ENCODE measurements around the gene SLC25A29. TPM values are rescaled to one million over a fixed set of nuclear protein-coding genes. Genes with fewer than 3 reads are reported as not detected.

Gene SLC25A29
- total RNA-seq, 1 experiment from 2014 or later: 179 TPM

GRCh38 chr14:100243020-100243419, 63.2 kb downstream of the SLC25A29 start (continued):
- no peak for TF ChIP-seq CTCF (IDR thresholded peaks at IDR 0.05)
- TF ChIP-seq ZNF232 (CRISPR knock-in tag; IDR thresholded peaks at IDR 0.05): no peak
- TF ChIP-seq TEAD1 (CRISPR knock-in tag; IDR thresholded peaks at IDR 0.05): no peak

- CTCF ChIA-PET: interaction anchor here (0.8 to 1.7 kb wide), 6 partner anchors 20 to 136 kb away, joined by 3 to 8 read pairs (median 4); no protein-coding TSS in a partner anchor
- TF ChIP-seq RORB (CRISPR knock-in tag; IDR thresholded peaks at IDR 0.05) (no peak), E2F4 (CRISPR knock-in tag; IDR thresholded peaks at IDR 0.05; ENCODE audit: borderline replicate concordance, low read depth) (no peak), TCF7 (CRISPR knock-in tag; IDR thresholded peaks at IDR 0.05; ENCODE audit: low read depth) (no peak), NFE2L1 (CRISPR knock-in tag; IDR thresholded peaks at IDR 0.05) (no peak), SP1 (CRISPR knock-in tag; conservative IDR thresholded peaks at IDR 0.05) (no peak), NFYB (CRISPR knock-in tag; conservative IDR thresholded peaks at IDR 0.05; ENCODE audit: low read depth) (no peak), SMAD4 (CRISPR knock-in tag; IDR thresholded peaks at IDR 0.05) (no peak), FOXJ3 (CRISPR knock-in tag; IDR thresholded peaks at IDR 0.05; ENCODE audit: borderline replicate concordance) (no peak), CREB1 (CRISPR knock-in tag; IDR thresholded peaks at IDR 0.05) (no peak), ZNF232 (CRISPR knock-in tag; IDR thresholded peaks at IDR 0.05) (no peak), JUN (CRISPR knock-in tag; IDR thresholded peaks at IDR 0.05) (no peak), ZNF138 (CRISPR knock-in tag; conservative IDR thresholded peaks at IDR 0.05) (no peak), ZNF317 (CRISPR knock-in tag; IDR thresholded peaks at IDR 0.05; ENCODE audit: borderline replicate concordance, low read depth) (no peak), TEAD4 (CRISPR knock-in tag; IDR thresholded peaks at IDR 0.05) (no peak), CDX4 (CRISPR knock-in tag; IDR thresholded peaks at IDR 0.05; ENCODE audit: borderline replicate concordance) (no peak), RELA (CRISPR knock-in tag; IDR thresholded peaks at IDR 0.05; ENCODE audit: borderline replicate concordance) (no peak), KAT7 (CRISPR knock-in tag; IDR thresholded peaks at IDR 0.05; ENCODE audit: borderline replicate concordance) (no peak)
- TF ChIP-seq, protein P1, sequence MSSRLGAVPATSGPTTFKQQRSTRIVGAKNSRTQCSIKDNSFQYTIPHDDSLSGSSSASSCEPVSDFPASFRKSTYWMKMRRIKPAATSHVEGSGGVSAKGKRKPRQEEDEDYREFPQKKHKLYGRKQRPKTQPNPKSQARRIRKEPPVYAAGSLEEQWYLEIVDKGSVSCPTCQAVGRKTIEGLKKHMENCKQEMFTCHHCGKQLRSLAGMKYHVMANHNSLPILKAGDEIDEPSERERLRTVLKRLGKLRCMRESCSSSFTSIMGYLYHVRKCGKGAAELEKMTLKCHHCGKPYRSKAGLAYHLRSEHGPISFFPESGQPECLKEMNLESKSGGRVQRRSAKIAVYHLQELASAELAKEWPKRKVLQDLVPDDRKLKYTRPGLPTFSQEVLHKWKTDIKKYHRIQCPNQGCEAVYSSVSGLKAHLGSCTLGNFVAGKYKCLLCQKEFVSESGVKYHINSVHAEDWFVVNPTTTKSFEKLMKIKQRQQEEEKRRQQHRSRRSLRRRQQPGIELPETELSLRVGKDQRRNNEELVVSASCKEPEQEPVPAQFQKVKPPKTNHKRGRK (CRISPR knock-in tag; IDR thresholded peaks at IDR 0.05; ENCODE audit: borderline replicate concordance): no peak
- TF ChIP-seq, protein P2, sequence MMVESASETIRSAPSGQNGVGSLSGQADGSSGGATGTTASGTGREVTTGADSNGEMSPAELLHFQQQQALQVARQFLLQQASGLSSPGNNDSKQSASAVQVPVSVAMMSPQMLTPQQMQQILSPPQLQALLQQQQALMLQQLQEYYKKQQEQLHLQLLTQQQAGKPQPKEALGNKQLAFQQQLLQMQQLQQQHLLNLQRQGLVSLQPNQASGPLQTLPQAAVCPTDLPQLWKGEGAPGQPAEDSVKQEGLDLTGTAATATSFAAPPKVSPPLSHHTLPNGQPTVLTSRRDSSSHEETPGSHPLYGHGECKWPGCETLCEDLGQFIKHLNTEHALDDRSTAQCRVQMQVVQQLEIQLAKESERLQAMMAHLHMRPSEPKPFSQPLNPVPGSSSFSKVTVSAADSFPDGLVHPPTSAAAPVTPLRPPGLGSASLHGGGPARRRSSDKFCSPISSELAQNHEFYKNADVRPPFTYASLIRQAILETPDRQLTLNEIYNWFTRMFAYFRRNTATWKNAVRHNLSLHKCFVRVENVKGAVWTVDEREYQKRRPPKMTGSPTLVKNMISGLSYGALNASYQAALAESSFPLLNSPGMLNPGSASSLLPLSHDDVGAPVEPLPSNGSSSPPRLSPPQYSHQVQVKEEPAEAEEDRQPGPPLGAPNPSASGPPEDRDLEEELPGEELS (CRISPR knock-in tag; IDR thresholded peaks at IDR 0.05): no peak
- Mint-ChIP-seq H3K36me3 (peaks cover 20% of the 10 kb centered on the region), H3K27me3 (ENCODE audit: low read depth) (no peaks in the 10 kb centered on the region), H3K4me1 (peaks cover 48% of the 10 kb centered on the region), H3K27ac (peak overlapping the region; percentile 88), H3K9me3 (no peaks in the 10 kb centered on the region), H3K4me3 (peak overlapping the region; percentile 92)
- POLR2A ChIA-PET: no interaction called here
- no peak for DNase-seq (ENCODE audit: low spot score)
- no peak for ATAC-seq
These were observed 65.0 kb downstream of the SLC25A29 start for GRCh38 chr14:100241279-100241678.

Small RNAs within 50 kb of the gene (microRNA-seq; reads per million reads assigned to microRNA genes)
- gene MIR345 (ENCODE audit: borderline number of aligned reads) (74.8 reads per million, percentile 59 among the genes with 10 or more reads in this experiment), gene MIR6764 (ENCODE audit: borderline number of aligned reads) (not detected)

Other genes starting within 250 kb of the SLC25A29 start
- gene EVL, start 241.0 kb downstream of the SLC25A29 start, total RNA-seq (2021): 60.8 to 62.3 TPM (median 61.5 TPM) in 3 replicates
- 0.53 to 1.6 TPM (median 0.55 TPM) in 3 replicates for gene DEGS2, start 146.8 kb downstream of the SLC25A29 start, total RNA-seq (2021)
- gene YY1, start 67.3 kb downstream of the SLC25A29 start, total RNA-seq (2021): 78.8 to 83.1 TPM (median 81.9 TPM) in 3 replicates
- not detected in 3 replicates for gene SLC25A47, start 16.9 kb upstream of the SLC25A29 start, total RNA-seq (2021)
- 7.6 to 9.0 TPM (median 8.0 TPM) in 3 replicates for gene WDR25, start 70.0 kb upstream of the SLC25A29 start, total RNA-seq (2021)